Kidney epithelial cell (primary cell): Measurements from ENCODE around the gene KCNK5. TPM values are rescaled to one million over a fixed set of nuclear protein-coding genes. Genes with fewer than 3 reads are reported as not detected.

Experiments used
- DNase-seq: peaks from one replicate; pipeline ENCODE4 v3.0.0-alpha.2; 2010; ENCODE audit warnings: low read depth
- H3K27me3 ChIP-seq: 2 replicates; pipeline ENCODE4 v1.6.0; 2011; ENCODE audit warnings: low read length; ENCODE audit not compliant: control insufficient read depth, insufficient read depth
- H3K36me3 ChIP-seq: 2 replicates; pipeline ENCODE4 v1.5.1; 2011; ENCODE audit warnings: low read length; ENCODE audit not compliant: control insufficient read depth, insufficient read depth
- H3K4me3 ChIP-seq: 2 replicates; pipeline ENCODE4 v1.5.1; 2011; ENCODE audit warnings: low read depth, mild to moderate bottlenecking, control low read depth, low read length
- CTCF ChIP-seq: IDR thresholded peaks from 2 replicates; pipeline ENCODE4 v1.5.1; 2011; ENCODE audit warnings: mild to moderate bottlenecking, moderate library complexity, low read length, control low read depth, inconsistent platforms; ENCODE audit not compliant: insufficient read depth, poor library complexity, severe bottlenecking
- total RNA-seq: library from RNA; depleted of rRNA; stranded (reverse); fragments of >200 nt; gene quantifications from 2 replicates; pipeline ENCODE4 v1.2.3, GENCODE V29; 2015

KCNK5 gene
- total RNA-seq, 1 donor from 2014 or later = 2.3 TPM

GRCh38 chr6:39157511-39157910, 71.8 kb downstream of the KCNK5 start:
- no peak for TF ChIP-seq CTCF

GRCh38 chr6:39156801-39157200, 72.5 kb downstream of the KCNK5 start:
- Histone ChIP-seq H3K27me3 (no peaks in the 10 kb centered on the region), H3K36me3 (no peaks in the 10 kb centered on the region), H3K4me3 (no peak overlapping the region)
- DNase-seq = no peak
- no peak for TF ChIP-seq CTCF

More at GRCh38 chr6:39157511-39157910, 71.8 kb downstream of the KCNK5 start:
- no peaks in the 10 kb centered on the region for H3K27me3 ChIP-seq
- H3K4me3 ChIP-seq = no peak overlapping the region
- DNase-seq = no peak
- H3K36me3 ChIP-seq = no peaks in the 10 kb centered on the region

- DNase-seq = no peak
- no peak for TF ChIP-seq CTCF
- H3K36me3 ChIP-seq = no peaks in the 10 kb centered on the region
- no peaks in the 10 kb centered on the region for H3K27me3 ChIP-seq
- no peak overlapping the region for H3K4me3 ChIP-seq
These were observed 74.6 kb downstream of the KCNK5 start for GRCh38 chr6:39154705-39155104.

- no peak for TF ChIP-seq CTCF
- Histone ChIP-seq H3K36me3 (no peaks in the 10 kb centered on the region), H3K27me3 (no peaks in the 10 kb centered on the region), H3K4me3 (no peak overlapping the region)
- no peak for DNase-seq
These were observed 75.4 kb downstream of the KCNK5 start for GRCh38 chr6:39153766-39154397.

GRCh38 chr6:39152262-39152661, 77.0 kb downstream of the KCNK5 start:
- Histone ChIP-seq H3K36me3 (no peaks in the 10 kb centered on the region), H3K4me3 (no peak overlapping the region), H3K27me3 (no peaks in the 10 kb centered on the region)
- TF ChIP-seq CTCF = no peak
- DNase-seq = no peak

- H3K4me3 ChIP-seq = no peak overlapping the region
- no peaks in the 10 kb centered on the region for H3K27me3 ChIP-seq
- TF ChIP-seq CTCF = no peak
- no peak for DNase-seq
- H3K36me3 ChIP-seq = no peaks in the 10 kb centered on the region
These were observed 78.1 kb downstream of the KCNK5 start for GRCh38 chr6:39151211-39151610.
